Measurements from ENCODE around the gene LPAR5. TPM values are rescaled to one million over a fixed set of nuclear protein-coding genes. Genes with fewer than 3 reads are reported as not detected.

Gene LPAR5
- total RNA-seq, 1 experiment from 2014 or later: 0.22 TPM

DNA sequence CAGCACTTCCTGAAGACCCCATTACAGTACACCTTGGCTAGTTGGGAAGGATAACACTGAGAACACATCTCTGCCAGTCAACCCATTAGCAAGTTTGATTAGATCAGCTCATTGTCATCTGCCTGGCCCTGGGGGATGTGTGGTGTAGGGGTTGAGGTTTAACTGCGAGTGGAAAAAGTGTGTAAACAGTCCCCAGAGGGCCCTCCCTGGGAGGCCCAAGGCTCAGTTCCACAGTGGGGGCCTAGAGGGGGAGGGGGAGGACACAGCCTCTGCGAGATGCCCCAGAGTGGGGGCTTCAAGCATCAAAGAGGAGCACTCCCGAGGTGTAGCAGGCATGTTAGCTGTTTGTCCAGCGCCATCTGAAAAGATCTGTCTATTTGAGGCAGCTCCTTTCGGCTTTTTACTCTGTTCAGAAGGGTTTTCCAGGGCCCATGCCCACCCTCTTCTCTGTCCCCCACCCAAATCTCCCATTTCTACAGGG is 344 bp downstream of the LPAR5 start:
- no peak for DNase-seq
- Histone ChIP-seq H3K14ac (ENCODE audit: insufficient read depth, low read length) (no peak overlapping the region), H2AK5ac (ENCODE audit: insufficient read length, low read length) (no peak overlapping the region), H2BK12ac (ENCODE audit: insufficient read length, low read depth, low read length) (no peak overlapping the region), H2BK120ac (ENCODE audit: low read depth, low read length, poor library complexity, severe bottlenecking) (no peak overlapping the region), H3K23ac (ENCODE audit: insufficient read length, low read depth, low read length) (no peak overlapping the region), H4K91ac (ENCODE audit: insufficient read length, low read depth, low read length) (no peak overlapping the region), H3K79me1 (ENCODE audit: insufficient read depth, low read depth, low read length, poor library complexity, severe bottlenecking) (no peaks in the 10 kb centered on the region), H3K18ac (ENCODE audit: insufficient read length, low read depth, low read length) (no peak overlapping the region), H3K9me3 (ENCODE audit: control insufficient read depth, low read depth, low read length) (no peaks in the 10 kb centered on the region), H2AFZ (ENCODE audit: low read length) (no peak overlapping the region), H3K27me3 (ENCODE audit: insufficient read depth, low read length) (no peaks in the 10 kb centered on the region), H3K4me2 (ENCODE audit: insufficient read depth, insufficient read length, low read length) (no peak overlapping the region), H4K8ac (replicated peaks; ENCODE audit: insufficient read length, low read depth, low read length) (no peak overlapping the region), H3K27ac (ENCODE audit: insufficient read length, low read depth, low read length) (no peak overlapping the region), H2BK20ac (ENCODE audit: low read depth, low read length, poor library complexity, severe bottlenecking) (no peak overlapping the region), H2BK5ac (ENCODE audit: insufficient read length, low read length) (no peak overlapping the region), H3K4ac (ENCODE audit: low read depth, low read length) (no peak overlapping the region), H4K20me1 (ENCODE audit: control insufficient read depth, insufficient read depth, insufficient read length) (no peaks in the 10 kb centered on the region), H2BK15ac (ENCODE audit: low read depth, low read length) (no peak overlapping the region), H3K23me2 (ENCODE audit: insufficient read length, low read depth, low read length, poor library complexity, severe bottlenecking) (no peaks in the 10 kb centered on the region), H3K56ac (ENCODE audit: insufficient read length, low read depth, low read length) (no peak overlapping the region), H3T11ph (ENCODE audit: low read length) (no peak overlapping the region), H3K4me1 (ENCODE audit: insufficient read depth, low read length) (no peaks in the 10 kb centered on the region), H4K5ac (ENCODE audit: insufficient read length, low read depth, low read length) (no peak overlapping the region), H3K9ac (ENCODE audit: extremely low read depth, insufficient read length, low read length) (no peak overlapping the region), H3K79me2 (ENCODE audit: insufficient read depth, low read length) (no peaks in the 10 kb centered on the region)
- Mint-ChIP-seq H3K36me3 (ENCODE audit: insufficient read depth in 1 of 3, low read depth in 3 of 3) (no peaks in the 10 kb centered on the region), H3K4me1 (peaks cover 17 to 25% of the 10 kb centered on the region in 2 experiments), H3K9me3 (no peaks in the 10 kb centered on the region), H3K4me3 (no peak overlapping the region; a peak in 1 of 5 replicates), H3K27me3 (ENCODE audit: low read depth) (peaks cover 19% of the 10 kb centered on the region), H3K27ac (no peak overlapping the region)
- TF ChIP-seq, protein P1, sequence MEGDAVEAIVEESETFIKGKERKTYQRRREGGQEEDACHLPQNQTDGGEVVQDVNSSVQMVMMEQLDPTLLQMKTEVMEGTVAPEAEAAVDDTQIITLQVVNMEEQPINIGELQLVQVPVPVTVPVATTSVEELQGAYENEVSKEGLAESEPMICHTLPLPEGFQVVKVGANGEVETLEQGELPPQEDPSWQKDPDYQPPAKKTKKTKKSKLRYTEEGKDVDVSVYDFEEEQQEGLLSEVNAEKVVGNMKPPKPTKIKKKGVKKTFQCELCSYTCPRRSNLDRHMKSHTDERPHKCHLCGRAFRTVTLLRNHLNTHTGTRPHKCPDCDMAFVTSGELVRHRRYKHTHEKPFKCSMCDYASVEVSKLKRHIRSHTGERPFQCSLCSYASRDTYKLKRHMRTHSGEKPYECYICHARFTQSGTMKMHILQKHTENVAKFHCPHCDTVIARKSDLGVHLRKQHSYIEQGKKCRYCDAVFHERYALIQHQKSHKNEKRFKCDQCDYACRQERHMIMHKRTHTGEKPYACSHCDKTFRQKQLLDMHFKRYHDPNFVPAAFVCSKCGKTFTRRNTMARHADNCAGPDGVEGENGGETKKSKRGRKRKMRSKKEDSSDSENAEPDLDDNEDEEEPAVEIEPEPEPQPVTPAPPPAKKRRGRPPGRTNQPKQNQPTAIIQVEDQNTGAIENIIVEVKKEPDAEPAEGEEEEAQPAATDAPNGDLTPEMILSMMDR (conservative IDR thresholded peaks at IDR 0.05): no peak
- WGBS (ENCODE audit: extremely low coverage, insufficient read length, low lambda C conversion rate): no CpG with 5 or more reads among the region's 5 CpGs

Measured in H9 (cell line).